SK-N-SH (cell line): Measurements from ENCODE around the gene BCAR1. TPM values are rescaled to one million over a fixed set of nuclear protein-coding genes. Genes with fewer than 3 reads are reported as not detected.

ENCODE experiments used
- CTCF ChIA-PET: fragments of 300-600, 350-600 bp; formaldehyde crosslinking; extraction: SDS; loops from one replicate; lab custom pipeline; 2021; lab: Yijun Ruan, JAX
- POLR2A ChIA-PET: fragments of 350-600 bp; sonication (Branson Sonifier 250); formaldehyde crosslinking; extraction: SDS; loops from one replicate; lab custom pipeline; 2020; ENCODE audit warnings: antibody characterized with exemption, inconsistent platforms; lab: Yijun Ruan, JAX
- DNase-seq: peaks from one replicate; pipeline ENCODE4 v3.0.0; 2012
- H2AFZ ChIP-seq: fragments of 200-600 bp; sonication (generic); 2 replicates; pipeline ENCODE4 v1.8.1; 2016; ENCODE audit warnings: antibody characterized with exemption, mild to moderate bottlenecking, low read depth
- H3F3A ChIP-seq: fragments of 200-600 bp; sonication (generic); replicated peaks from 2 replicates; pipeline ENCODE3; 2016; ENCODE audit warnings: antibody characterized with exemption, mild to moderate bottlenecking; ENCODE audit not compliant: insufficient read depth
- H3K27ac ChIP-seq, 2 experiments: fragments of 200-500 bp in 1 of 2; fragments of 200-600 bp in 1 of 2; sonication (Bioruptor generic) in 1 of 2; sonication (generic), shearing (Covaris generic) in 1 of 2; 2 replicates each; pipeline versions ENCODE4 v1.5.1 to v1.6.1; 2014 to 2016; ENCODE audit warnings: low read depth in 2 of 2, inconsistent platforms in 1 of 2, low read length in 1 of 2, mild to moderate bottlenecking in 1 of 2, mixed read lengths in 1 of 2
- H3K27me3 ChIP-seq: fragments of 200-600 bp; sonication (generic), shearing (Covaris generic); 2 replicates; pipeline ENCODE4 v1.6.1; 2016; ENCODE audit warnings: mixed run types; ENCODE audit not compliant: insufficient read depth
- H3K36me3 ChIP-seq, 2 experiments: fragments of 200-500 bp in 1 of 2; fragments of 200-600 bp in 1 of 2; sonication (Bioruptor generic) in 1 of 2; sonication (generic) in 1 of 2; replicated peaks in 1 of 2; 2 replicates each; pipeline versions ENCODE3 to v1.5.1; 2014 to 2016; ENCODE audit warnings: low read length in 1 of 2, mild to moderate bottlenecking in 1 of 2; ENCODE audit not compliant: insufficient read depth in 2 of 2, control insufficient read depth in 1 of 2
- H3K4me1 ChIP-seq, 2 experiments: fragments of 200-500 bp in 1 of 2; fragments of 200-600 bp in 1 of 2; sonication (Bioruptor generic) in 1 of 2; sonication (generic), shearing (Covaris generic) in 1 of 2; 2 replicates each; pipeline versions ENCODE4 v1.5.1 to v1.6.1; 2014 to 2016; ENCODE audit warnings: low read depth in 1 of 2, low read length in 1 of 2, mixed run types in 1 of 2; ENCODE audit not compliant: insufficient read depth in 2 of 2, control insufficient read depth in 1 of 2
- H3K4me2 ChIP-seq: fragments of 200-600 bp; sonication (generic), shearing (Covaris generic); 2 replicates; pipeline ENCODE4 v1.6.1; 2017; ENCODE audit warnings: mixed run types
- H3K4me3 ChIP-seq, 2 experiments: fragments of 200-500 bp in 1 of 2; fragments of 200-600 bp in 1 of 2; sonication (Bioruptor generic) in 1 of 2; sonication (generic), shearing (Covaris generic) in 1 of 2; 2 replicates each; pipeline versions ENCODE4 v1.5.1 to v1.8.1; 2014 to 2016; ENCODE audit warnings: low read depth in 2 of 2, inconsistent platforms in 1 of 2, low read length in 1 of 2, mild to moderate bottlenecking in 1 of 2, mixed read lengths in 1 of 2, moderate library complexity in 1 of 2
- H3K79me2 ChIP-seq: fragments of 200-600 bp; sonication (generic); 2 replicates; pipeline ENCODE4 v1.8.1; 2017; ENCODE audit warnings: mild to moderate bottlenecking; ENCODE audit not compliant: insufficient read depth
- H3K9ac ChIP-seq: fragments of 200-600 bp; sonication (generic); 2 replicates; pipeline ENCODE4 v1.6.1; 2017; ENCODE audit warnings: mixed run types
- H3K9me2 ChIP-seq: fragments of 200-600 bp; sonication (generic); 2 replicates; pipeline ENCODE4 v1.6.1; 2017; ENCODE audit warnings: mixed run types
- H3K9me3 ChIP-seq: fragments of 200-600 bp; sonication (generic); 2 replicates; pipeline ENCODE4 v1.6.1; 2017; ENCODE audit warnings: mixed run types, mild to moderate bottlenecking, moderate library complexity
- H4K20me1 ChIP-seq: fragments of 200-600 bp; sonication (generic); 2 replicates; pipeline ENCODE4 v1.6.1; 2017; ENCODE audit warnings: mild to moderate bottlenecking, mixed run types; ENCODE audit not compliant: insufficient read depth
- CHD2 ChIP-seq: fragments of 150-350 bp; IDR thresholded peaks from 2 replicates; pipeline ENCODE4 v1.6.1; 2018; ENCODE audit warnings: low read length; ENCODE audit not compliant: partially characterized antibody
- FOSL2 ChIP-seq: IDR thresholded peaks from 2 replicates; pipeline ENCODE4 v1.4.0; 2012; ENCODE audit warnings: low read depth, mild to moderate bottlenecking, moderate library complexity, borderline replicate concordance
- FOXJ3 ChIP-seq: sonication (generic); formaldehyde crosslinking; IDR thresholded peaks from 2 replicates; pipeline ENCODE4 v1.5.1; 2020; ENCODE audit warnings: mild to moderate bottlenecking, missing genetic modification reagents
- GABPA ChIP-seq: IDR thresholded peaks from 2 replicates; pipeline ENCODE4 v1.4.0; 2012; ENCODE audit warnings: low read depth, mild to moderate bottlenecking
- GATA2 ChIP-seq: sonication (generic); formaldehyde crosslinking; IDR thresholded peaks from 2 replicates; pipeline ENCODE4 v1.5.0; 2020; ENCODE audit warnings: mild to moderate bottlenecking, missing genetic modification reagents
- JUND ChIP-seq: IDR thresholded peaks from 2 replicates; pipeline ENCODE4 v1.4.0; 2012
- MEF2A ChIP-seq: IDR thresholded peaks from 2 replicates; pipeline ENCODE4 v1.4.0; 2012; ENCODE audit warnings: low read depth, borderline replicate concordance
- MXI1 ChIP-seq: IDR thresholded peaks from 2 replicates; pipeline ENCODE4 v1.6.1; 2012; ENCODE audit warnings: mild to moderate bottlenecking, low read depth, low read length, improper control_type of control experiment
- NFIC ChIP-seq: IDR thresholded peaks from 2 replicates; pipeline ENCODE4 v1.4.0; 2012; ENCODE audit warnings: borderline replicate concordance
- NRF1 ChIP-seq: IDR thresholded peaks from 2 replicates; pipeline ENCODE4 v1.6.1; 2012; ENCODE audit warnings: low read depth, mild to moderate bottlenecking, low read length
- TEAD4 ChIP-seq: IDR thresholded peaks from 2 replicates; pipeline ENCODE4 v1.4.0; 2012; ENCODE audit warnings: mild to moderate bottlenecking, borderline replicate concordance; ENCODE audit not compliant: insufficient read depth
- YY1 ChIP-seq: IDR thresholded peaks from 2 replicates; pipeline ENCODE4 v1.4.0; 2012; ENCODE audit warnings: low read depth, mild to moderate bottlenecking
- WGBS: methylation state at CpG from one replicate; pipeline ENCODE4 v1.1.6; 2017; ENCODE audit warnings: low lambda C conversion rate; 5-methylcytosine and 5-hydroxymethylcytosine counted together
- polyA plus RNA-seq, 3 experiments: library from polyadenylated mRNA; depleted of rRNA; stranded (reverse); fragments of >200 nt; gene quantifications; 2 replicates each; pipeline ENCODE4 v1.2.3, GENCODE V29; 2012
- TF ChIP-seq, protein P1 (sequence below): fragments of 150-350 bp; IDR thresholded peaks from 2 replicates; pipeline ENCODE4 v1.6.1; 2016; ENCODE audit warnings: mild to moderate bottlenecking, low read depth, low read length
- TF ChIP-seq, protein P2 (sequence below): IDR thresholded peaks from 2 replicates; pipeline ENCODE4 v1.6.1; 2012; ENCODE audit warnings: mild to moderate bottlenecking, low read depth, low read length, moderate library complexity
- TF ChIP-seq, protein P3 (sequence below): fragments of 150-350 bp; IDR thresholded peaks from 2 replicates; pipeline ENCODE4 v1.6.1; 2017; ENCODE audit warnings: antibody characterized with exemption, low read length, low read depth, borderline replicate concordance
- TF ChIP-seq, protein P4 (sequence below): IDR thresholded peaks from 2 replicates; pipeline ENCODE4 v1.4.0; 2012; ENCODE audit warnings: low read depth, borderline replicate concordance
- TF ChIP-seq, protein P5 (sequence below): fragments of 200-600 bp; sonication (generic); IDR thresholded peaks from 2 replicates; pipeline ENCODE4 v1.6.1; 2017; ENCODE audit warnings: antibody characterized with exemption, mild to moderate bottlenecking, moderate library complexity
- TF ChIP-seq, protein P6 (sequence below): IDR thresholded peaks from 2 replicates; pipeline ENCODE4; 2012

Gene BCAR1
- polyA plus RNA-seq, 1 of the 3 experiments (the other 2 are of a cell fraction): 45.1 TPM

DNA sequence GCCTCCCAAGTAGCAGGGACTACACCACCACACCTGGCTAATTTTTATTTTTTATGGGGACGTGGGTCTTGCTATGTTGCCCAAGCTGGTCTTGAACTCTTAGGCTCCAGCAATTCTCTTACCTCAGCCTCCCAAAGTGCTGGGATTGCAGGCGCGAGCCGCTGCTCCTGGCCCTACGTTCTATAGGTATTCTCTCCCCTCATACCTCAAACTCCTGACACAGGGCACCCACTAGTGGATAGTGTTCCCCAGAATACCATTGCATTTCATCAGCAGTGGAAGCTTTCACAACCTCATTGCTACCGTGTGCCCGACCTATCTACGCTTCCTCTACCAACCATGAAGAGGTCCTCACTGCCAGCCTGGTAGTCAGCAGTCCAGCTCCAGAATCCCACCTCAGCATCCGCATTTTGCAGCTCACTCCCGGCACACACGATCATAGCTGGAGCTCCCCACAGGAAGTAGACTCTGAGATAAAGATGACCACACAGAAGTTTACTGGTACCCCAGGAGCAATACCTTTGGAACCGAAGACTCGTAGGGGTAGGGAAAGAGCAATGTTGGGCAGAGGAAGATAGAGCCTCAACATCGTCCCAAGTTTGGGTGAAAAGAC lies 53.8 kb downstream of the BCAR1 start:
- H4K20me1 ChIP-seq: no peaks in the 10 kb centered on the region
- no peaks in the 10 kb centered on the region for H3F3A ChIP-seq
- no peak for TF ChIP-seq MXI1
- no peak for TF ChIP-seq GATA2
- no peak for TF ChIP-seq NRF1
- no peak for TF ChIP-seq GABPA
- TF ChIP-seq JUND: no peak
- TF ChIP-seq, protein P1, sequence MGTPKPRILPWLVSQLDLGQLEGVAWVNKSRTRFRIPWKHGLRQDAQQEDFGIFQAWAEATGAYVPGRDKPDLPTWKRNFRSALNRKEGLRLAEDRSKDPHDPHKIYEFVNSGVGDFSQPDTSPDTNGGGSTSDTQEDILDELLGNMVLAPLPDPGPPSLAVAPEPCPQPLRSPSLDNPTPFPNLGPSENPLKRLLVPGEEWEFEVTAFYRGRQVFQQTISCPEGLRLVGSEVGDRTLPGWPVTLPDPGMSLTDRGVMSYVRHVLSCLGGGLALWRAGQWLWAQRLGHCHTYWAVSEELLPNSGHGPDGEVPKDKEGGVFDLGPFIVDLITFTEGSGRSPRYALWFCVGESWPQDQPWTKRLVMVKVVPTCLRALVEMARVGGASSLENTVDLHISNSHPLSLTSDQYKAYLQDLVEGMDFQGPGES: no peak
- no peak for TF ChIP-seq CHD2
- TF ChIP-seq FOSL2: no peak
- TF ChIP-seq, protein P2, sequence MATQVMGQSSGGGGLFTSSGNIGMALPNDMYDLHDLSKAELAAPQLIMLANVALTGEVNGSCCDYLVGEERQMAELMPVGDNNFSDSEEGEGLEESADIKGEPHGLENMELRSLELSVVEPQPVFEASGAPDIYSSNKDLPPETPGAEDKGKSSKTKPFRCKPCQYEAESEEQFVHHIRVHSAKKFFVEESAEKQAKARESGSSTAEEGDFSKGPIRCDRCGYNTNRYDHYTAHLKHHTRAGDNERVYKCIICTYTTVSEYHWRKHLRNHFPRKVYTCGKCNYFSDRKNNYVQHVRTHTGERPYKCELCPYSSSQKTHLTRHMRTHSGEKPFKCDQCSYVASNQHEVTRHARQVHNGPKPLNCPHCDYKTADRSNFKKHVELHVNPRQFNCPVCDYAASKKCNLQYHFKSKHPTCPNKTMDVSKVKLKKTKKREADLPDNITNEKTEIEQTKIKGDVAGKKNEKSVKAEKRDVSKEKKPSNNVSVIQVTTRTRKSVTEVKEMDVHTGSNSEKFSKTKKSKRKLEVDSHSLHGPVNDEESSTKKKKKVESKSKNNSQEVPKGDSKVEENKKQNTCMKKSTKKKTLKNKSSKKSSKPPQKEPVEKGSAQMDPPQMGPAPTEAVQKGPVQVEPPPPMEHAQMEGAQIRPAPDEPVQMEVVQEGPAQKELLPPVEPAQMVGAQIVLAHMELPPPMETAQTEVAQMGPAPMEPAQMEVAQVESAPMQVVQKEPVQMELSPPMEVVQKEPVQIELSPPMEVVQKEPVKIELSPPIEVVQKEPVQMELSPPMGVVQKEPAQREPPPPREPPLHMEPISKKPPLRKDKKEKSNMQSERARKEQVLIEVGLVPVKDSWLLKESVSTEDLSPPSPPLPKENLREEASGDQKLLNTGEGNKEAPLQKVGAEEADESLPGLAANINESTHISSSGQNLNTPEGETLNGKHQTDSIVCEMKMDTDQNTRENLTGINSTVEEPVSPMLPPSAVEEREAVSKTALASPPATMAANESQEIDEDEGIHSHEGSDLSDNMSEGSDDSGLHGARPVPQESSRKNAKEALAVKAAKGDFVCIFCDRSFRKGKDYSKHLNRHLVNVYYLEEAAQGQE: no peak
- no peak for TF ChIP-seq YY1
- TF ChIP-seq, protein P3, sequence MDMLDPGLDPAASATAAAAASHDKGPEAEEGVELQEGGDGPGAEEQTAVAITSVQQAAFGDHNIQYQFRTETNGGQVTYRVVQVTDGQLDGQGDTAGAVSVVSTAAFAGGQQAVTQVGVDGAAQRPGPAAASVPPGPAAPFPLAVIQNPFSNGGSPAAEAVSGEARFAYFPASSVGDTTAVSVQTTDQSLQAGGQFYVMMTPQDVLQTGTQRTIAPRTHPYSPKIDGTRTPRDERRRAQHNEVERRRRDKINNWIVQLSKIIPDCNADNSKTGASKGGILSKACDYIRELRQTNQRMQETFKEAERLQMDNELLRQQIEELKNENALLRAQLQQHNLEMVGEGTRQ: no peak
- no peak for TF ChIP-seq NFIC
- TF ChIP-seq TEAD4: no peak
- TF ChIP-seq, protein P4, sequence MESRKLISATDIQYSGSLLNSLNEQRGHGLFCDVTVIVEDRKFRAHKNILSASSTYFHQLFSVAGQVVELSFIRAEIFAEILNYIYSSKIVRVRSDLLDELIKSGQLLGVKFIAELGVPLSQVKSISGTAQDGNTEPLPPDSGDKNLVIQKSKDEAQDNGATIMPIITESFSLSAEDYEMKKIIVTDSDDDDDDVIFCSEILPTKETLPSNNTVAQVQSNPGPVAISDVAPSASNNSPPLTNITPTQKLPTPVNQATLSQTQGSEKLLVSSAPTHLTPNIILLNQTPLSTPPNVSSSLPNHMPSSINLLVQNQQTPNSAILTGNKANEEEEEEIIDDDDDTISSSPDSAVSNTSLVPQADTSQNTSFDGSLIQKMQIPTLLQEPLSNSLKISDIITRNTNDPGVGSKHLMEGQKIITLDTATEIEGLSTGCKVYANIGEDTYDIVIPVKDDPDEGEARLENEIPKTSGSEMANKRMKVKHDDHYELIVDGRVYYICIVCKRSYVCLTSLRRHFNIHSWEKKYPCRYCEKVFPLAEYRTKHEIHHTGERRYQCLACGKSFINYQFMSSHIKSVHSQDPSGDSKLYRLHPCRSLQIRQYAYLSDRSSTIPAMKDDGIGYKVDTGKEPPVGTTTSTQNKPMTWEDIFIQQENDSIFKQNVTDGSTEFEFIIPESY: no peak
- TF ChIP-seq MEF2A: no peak
- TF ChIP-seq FOXJ3 (CRISPR knock-in tag): no peak
- TF ChIP-seq, protein P5, sequence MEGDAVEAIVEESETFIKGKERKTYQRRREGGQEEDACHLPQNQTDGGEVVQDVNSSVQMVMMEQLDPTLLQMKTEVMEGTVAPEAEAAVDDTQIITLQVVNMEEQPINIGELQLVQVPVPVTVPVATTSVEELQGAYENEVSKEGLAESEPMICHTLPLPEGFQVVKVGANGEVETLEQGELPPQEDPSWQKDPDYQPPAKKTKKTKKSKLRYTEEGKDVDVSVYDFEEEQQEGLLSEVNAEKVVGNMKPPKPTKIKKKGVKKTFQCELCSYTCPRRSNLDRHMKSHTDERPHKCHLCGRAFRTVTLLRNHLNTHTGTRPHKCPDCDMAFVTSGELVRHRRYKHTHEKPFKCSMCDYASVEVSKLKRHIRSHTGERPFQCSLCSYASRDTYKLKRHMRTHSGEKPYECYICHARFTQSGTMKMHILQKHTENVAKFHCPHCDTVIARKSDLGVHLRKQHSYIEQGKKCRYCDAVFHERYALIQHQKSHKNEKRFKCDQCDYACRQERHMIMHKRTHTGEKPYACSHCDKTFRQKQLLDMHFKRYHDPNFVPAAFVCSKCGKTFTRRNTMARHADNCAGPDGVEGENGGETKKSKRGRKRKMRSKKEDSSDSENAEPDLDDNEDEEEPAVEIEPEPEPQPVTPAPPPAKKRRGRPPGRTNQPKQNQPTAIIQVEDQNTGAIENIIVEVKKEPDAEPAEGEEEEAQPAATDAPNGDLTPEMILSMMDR: no peak
- TF ChIP-seq, protein P6, sequence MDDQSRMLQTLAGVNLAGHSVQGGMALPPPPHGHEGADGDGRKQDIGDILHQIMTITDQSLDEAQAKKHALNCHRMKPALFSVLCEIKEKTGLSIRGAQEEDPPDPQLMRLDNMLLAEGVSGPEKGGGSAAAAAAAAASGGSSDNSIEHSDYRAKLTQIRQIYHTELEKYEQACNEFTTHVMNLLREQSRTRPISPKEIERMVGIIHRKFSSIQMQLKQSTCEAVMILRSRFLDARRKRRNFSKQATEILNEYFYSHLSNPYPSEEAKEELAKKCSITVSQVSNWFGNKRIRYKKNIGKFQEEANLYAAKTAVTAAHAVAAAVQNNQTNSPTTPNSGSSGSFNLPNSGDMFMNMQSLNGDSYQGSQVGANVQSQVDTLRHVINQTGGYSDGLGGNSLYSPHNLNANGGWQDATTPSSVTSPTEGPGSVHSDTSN: no peak
- TF ChIP-seq, all 33 proteins: peak for 0
- peak overlapping the region in 1 of 2 experiments; percentile 19; a peak in 1 of 4 replicates for H3K4me3 ChIP-seq
- no peaks in the 10 kb centered on the region for H3K36me3 ChIP-seq
- peaks cover 0 to 8% of the 10 kb centered on the region in 2 experiments; a peak in 1 of 4 replicates for H3K4me1 ChIP-seq
- WGBS: 83% methylated on average over 14 of the region's 14 CpGs
- ChIA-PET CTCF (interaction anchor here (0.6 to 6.5 kb wide), 17 partner anchors 29 to 566 kb away, joined by 3 to 105 read pairs (median 7); partner anchors contain the start of genes TMEM170A and ZNRF1), POLR2A (interaction anchor here (0.8 to 0.9 kb wide), 2 partner anchors 237 to 267 kb away, joined by 3 to 4 read pairs; partner anchors contain the start of gene TMEM170A)
- H3K9ac ChIP-seq: no peak overlapping the region
- no peaks in the 10 kb centered on the region for H3K79me2 ChIP-seq
- H3K4me2 ChIP-seq: peak overlapping the region; percentile 46; the same call in 1 of the 2 replicates
- no peak overlapping the region for H2AFZ ChIP-seq
- H3K9me3 ChIP-seq: no peaks in the 10 kb centered on the region
- H3K27me3 ChIP-seq: no peaks in the 10 kb centered on the region
- DNase-seq: peak; percentile 41
- H3K27ac ChIP-seq: peak overlapping the region in 1 of 2 experiments; percentile 8; a peak in 1 of 4 replicates
- no peaks in the 10 kb centered on the region for H3K9me2 ChIP-seq
